GM18505 (cell line): ENCODE results near the gene CCDC70.

Experiments used
- ATAC-seq: cut with Tn5 transposase; IDR thresholded peaks from one replicate; pipeline ENCODE4 v1.9.1; 2021; ENCODE audit not compliant: unreplicated experiment
- POLR2A ChIP-seq: IDR thresholded peaks from 4 replicates; pipeline ENCODE4 v1.6.1; 2011; ENCODE audit warnings: borderline replicate concordance; ENCODE audit not compliant: insufficient read depth, insufficient read length; ENCODE audit errors: extremely low read depth

Gene CCDC70

GRCh38 chr13:51838240-51838846 lies 23.4 kb upstream of the CCDC70 start:
- no peak for ATAC-seq
- TF ChIP-seq POLR2A: no peak

- TF ChIP-seq POLR2A: no peak
Measured at GRCh38 chr13:51839711-51840540, 21.8 kb upstream of the CCDC70 start.

GRCh38 chr13:51840917-51841316 lies 20.9 kb upstream of the CCDC70 start:
- TF ChIP-seq POLR2A: no peak

More at GRCh38 chr13:51839711-51840540, 21.8 kb upstream of the CCDC70 start:
- ATAC-seq: no peak

GRCh38 chr13:51841732-51842131 lies 20.0 kb upstream of the CCDC70 start:
- TF ChIP-seq POLR2A: no peak
- ATAC-seq: no peak

More at GRCh38 chr13:51840917-51841316, 20.9 kb upstream of the CCDC70 start:
- ATAC-seq: no peak

GRCh38 chr13:51843529-51843928 lies 18.2 kb upstream of the CCDC70 start:
- no peak for ATAC-seq
- no peak for TF ChIP-seq POLR2A

- no peak for TF ChIP-seq POLR2A
- ATAC-seq: no peak
Measured at GRCh38 chr13:51844862-51845573, 16.8 kb upstream of the CCDC70 start, which contains the start of gene TMEM272. Gene TMEM272, minus strand, starts transcription at chr13:51845177. Its CDS starts 6,647 bp downstream, at chr13:51838530.

- ATAC-seq: no peak
- TF ChIP-seq POLR2A: no peak
Measured at GRCh38 chr13:51845574-51846318, 16.0 kb upstream of the CCDC70 start.

- no peak for ATAC-seq
- no peak for TF ChIP-seq POLR2A
Measured at GRCh38 chr13:51846756-51847155, 15.0 kb upstream of the CCDC70 start.

GRCh38 chr13:51848674-51849073 lies 13.1 kb upstream of the CCDC70 start:
- TF ChIP-seq POLR2A: no peak

GRCh38 chr13:51849145-51850101 lies 12.3 kb upstream of the CCDC70 start:
- TF ChIP-seq POLR2A: no peak
- ATAC-seq: no peak

More at GRCh38 chr13:51848674-51849073, 13.1 kb upstream of the CCDC70 start:
- ATAC-seq: no peak

- no peak for TF ChIP-seq POLR2A
Measured at GRCh38 chr13:51856027-51856736, 5.6 kb upstream of the CCDC70 start.

More at GRCh38 chr13:51856027-51856736, 5.6 kb upstream of the CCDC70 start:
- ATAC-seq: no peak
